Measurements from ENCODE around the gene HACD3.

HACD3 gene

DNA sequence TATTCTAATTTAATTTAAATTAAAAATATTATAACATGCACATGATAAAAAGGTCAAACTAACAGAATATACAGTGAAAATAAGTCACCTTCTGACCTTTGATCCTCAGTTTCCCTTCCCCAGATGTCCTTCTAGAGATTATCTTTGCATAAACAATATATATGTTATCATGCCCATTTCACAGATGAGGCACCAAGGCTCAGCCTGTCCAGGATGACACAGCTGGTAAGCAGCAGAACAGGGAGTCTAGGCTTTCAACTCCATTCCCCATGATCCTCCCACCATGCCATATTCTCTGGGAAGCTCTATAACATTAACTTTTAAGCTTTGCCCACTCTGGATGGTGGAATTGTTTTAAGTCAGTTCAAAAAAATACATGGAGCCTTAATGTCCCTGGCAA, 92.8 kb downstream of the HACD3 start:
- Mint-ChIP-seq H3K4me3 (no peak overlapping the region), H3K9me3 (no peaks in the 10 kb centered on the region), H3K4me1 (ENCODE audit: low read depth) (no peaks in the 10 kb centered on the region), H3K36me3 (ENCODE audit: low read depth) (no peaks in the 10 kb centered on the region), H3K27ac (no peak overlapping the region), H3K27me3 (ENCODE audit: low read depth) (no peaks in the 10 kb centered on the region)
- no peak for DNase-seq (ENCODE audit: low spot score)

- no peaks in the 10 kb centered on the region for H3K9me3 Mint-ChIP-seq
Measured at GRCh38 chr15:65626856-65627255, 96.6 kb downstream of the HACD3 start.

More at GRCh38 chr15:65626856-65627255, 96.6 kb downstream of the HACD3 start:
- no peaks in the 10 kb centered on the region for H3K36me3 Mint-ChIP-seq (ENCODE audit: low read depth)
- H3K27ac Mint-ChIP-seq = no peak overlapping the region
- H3K27me3 Mint-ChIP-seq (ENCODE audit: low read depth) = no peaks in the 10 kb centered on the region
- DNase-seq (ENCODE audit: low spot score) = no peak
- H3K4me3 Mint-ChIP-seq = no peak overlapping the region
- H3K4me1 Mint-ChIP-seq (ENCODE audit: low read depth) = peaks cover 11% of the 10 kb centered on the region
